Stimulated activated CD8-positive, alpha-beta memory T cell treated with anti-CD3 and anti-CD28 coated beads, Interleukin-2, amount 100 ng/mL, for 48 hours (primary cell): ENCODE results near the gene FGA.
"Not testable (repeated sequence)": the region's sequence is repeated elsewhere in the genome, so short reads cannot be mapped to it uniquely, and the experiment has no call there.

ENCODE experiments used
- DNase-seq, 2 donors: peaks; one replicate each; pipeline ENCODE4 v3.0.0-alpha.2; 2020; ENCODE audit warnings: low read depth in 2 of 2

The FGA gene

GRCh38 chr4:154606728-154607723 is 16.5 kb upstream of the FGA start:
- DNase-seq: no peak

GRCh38 chr4:154604696-154605200 is 14.2 kb upstream of the FGA start:
- DNase-seq: no peak

DNA sequence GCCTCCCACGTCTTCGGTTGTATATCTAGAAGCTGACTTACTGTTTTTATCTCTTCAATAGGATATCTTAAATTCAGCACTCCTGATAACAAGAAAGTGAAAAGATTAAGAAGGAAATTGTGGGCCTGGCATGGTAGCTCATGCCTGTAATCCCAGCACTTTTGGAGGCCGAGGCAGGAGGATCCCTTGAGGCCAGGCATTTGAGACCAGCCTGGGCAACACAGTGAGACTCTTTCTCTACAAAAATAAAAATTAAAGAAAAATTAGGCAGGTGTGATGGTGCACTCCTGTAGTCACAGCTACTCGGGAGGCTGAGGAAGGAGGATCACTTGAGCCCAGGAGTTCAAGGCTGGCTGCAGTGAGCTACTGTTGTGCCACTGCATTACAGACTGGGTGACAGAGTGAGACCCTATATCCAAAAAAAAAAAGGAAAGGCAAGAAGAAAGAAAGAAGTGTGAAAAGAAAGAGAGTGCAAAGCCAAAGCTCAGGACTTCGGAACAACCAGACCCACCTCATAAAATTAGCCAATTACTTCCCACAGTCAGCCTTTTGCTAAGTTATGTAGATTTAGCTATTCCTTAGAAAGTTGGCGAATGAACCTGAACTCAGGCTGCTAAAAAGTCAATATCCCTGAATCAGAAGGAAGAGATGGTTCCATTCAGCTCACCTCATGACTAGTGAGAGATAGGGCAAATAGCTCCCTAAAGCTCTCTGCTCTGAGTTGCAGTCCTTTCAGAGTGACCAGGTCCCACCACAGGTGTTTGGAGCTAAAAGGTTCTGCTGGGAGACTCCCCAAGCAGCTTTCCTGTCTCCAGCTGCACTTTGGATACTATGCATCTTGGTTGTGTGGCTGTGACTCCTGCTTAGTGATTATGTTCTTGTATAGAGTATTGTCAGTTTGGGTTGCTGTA is 12.7 kb upstream of the FGA start:
- DNase-seq: no peak

DNA sequence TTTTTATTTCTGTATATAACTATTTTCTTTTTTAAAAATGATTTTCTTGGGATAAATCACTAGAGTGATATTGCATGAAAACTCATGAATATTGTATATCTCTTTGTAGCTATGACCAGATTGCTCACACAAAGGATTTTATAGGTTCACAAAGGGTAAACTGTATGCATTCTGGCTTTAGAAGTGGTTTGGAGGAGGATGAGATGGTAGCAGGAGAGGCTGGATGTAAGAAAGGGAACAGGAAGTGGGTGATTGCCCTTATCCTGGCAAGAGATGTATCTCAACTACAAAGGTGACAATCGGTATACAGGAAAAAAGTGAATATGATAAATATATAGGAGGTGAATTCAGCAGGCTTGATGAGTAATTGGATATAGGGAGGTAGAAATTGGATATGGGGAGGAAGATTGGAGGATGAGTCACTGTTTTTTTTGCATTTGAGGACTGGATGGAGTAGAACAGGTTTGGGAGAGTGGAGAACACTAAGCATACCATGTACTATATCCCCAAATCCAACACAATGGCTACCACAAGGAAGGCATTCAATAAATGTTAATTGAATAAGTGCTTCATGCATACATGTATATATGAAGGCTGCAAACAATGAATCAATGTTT is 12.0 kb upstream of the FGA start:
- no peak for DNase-seq

DNA sequence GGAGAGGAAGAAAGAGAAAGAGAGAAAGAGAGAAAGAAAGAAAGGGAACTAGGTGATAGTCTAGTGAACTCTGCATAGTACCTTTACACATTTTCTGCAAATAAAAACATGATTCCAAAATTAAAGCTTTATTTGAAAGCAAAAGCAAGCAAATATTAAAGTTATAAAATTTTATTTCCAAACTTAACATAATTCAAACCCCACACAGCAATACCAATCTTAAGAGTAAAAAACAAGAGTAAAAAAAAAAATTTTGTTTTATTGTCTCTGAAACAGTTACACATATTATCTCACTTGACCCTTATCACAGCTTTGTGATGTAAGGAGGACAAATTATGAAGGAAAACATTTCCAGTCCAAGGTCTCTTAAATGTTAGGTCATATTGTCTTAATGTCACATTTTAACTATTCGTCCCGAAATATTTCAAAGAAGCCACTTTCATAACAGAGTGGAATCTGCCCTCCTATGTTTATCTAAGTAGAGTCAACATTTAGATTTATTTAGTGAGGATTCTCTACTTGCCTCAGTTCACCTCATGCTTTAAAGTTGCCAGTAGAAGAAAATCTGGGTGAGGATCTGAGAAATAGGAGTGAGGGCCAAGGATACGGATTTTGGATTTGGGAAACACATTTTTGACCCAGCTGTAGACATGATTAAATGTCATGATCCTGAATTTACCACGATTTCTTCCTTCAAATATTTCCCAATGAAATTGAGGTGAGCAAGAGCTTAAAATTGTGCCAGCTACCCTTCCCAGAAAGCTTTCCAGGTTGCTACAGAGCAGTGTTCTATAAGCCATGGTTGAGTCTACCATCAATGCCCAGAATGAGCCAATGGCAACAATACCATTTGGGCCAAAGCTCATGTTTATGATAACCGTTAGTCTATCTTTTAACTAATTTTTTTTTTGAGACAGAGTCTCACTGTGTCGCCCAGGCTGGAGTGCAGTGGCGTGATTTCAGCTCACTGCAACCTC is 7.5 kb upstream of the FGA start:
- DNase-seq: no peak

GRCh38 chr4:154597281-154597680 is 6.7 kb upstream of the FGA start:
- DNase-seq: not testable (repeated sequence)

- DNase-seq: no peak
Observed at GRCh38 chr4:154595807-154596206, 5.3 kb upstream of the FGA start.

- not testable (repeated sequence) for DNase-seq
Observed at GRCh38 chr4:154594343-154594742, 3.8 kb upstream of the FGA start.

DNA sequence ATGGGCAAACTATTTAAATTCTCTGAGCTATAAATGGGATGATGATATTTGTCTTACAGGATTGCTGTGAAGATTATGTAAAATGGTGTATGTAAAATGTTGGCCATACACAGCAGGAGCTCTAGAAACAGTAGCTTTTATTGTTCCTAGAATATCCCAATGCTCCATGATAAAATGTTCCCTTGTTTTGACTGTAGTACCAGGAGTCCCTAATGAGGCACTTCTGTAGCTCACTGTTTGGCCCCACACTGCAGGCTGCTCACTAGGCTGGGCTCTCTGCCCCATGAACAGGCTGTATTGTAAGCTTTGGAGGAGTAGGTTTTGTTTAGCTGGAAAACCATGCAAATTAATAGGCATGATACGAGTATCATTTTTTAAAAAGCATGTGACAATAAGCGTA is 3.3 kb upstream of the FGA start:
- no peak for DNase-seq

- DNase-seq: no peak
Observed at GRCh38 chr4:154591890-154592289, 1.3 kb upstream of the FGA start.

DNA sequence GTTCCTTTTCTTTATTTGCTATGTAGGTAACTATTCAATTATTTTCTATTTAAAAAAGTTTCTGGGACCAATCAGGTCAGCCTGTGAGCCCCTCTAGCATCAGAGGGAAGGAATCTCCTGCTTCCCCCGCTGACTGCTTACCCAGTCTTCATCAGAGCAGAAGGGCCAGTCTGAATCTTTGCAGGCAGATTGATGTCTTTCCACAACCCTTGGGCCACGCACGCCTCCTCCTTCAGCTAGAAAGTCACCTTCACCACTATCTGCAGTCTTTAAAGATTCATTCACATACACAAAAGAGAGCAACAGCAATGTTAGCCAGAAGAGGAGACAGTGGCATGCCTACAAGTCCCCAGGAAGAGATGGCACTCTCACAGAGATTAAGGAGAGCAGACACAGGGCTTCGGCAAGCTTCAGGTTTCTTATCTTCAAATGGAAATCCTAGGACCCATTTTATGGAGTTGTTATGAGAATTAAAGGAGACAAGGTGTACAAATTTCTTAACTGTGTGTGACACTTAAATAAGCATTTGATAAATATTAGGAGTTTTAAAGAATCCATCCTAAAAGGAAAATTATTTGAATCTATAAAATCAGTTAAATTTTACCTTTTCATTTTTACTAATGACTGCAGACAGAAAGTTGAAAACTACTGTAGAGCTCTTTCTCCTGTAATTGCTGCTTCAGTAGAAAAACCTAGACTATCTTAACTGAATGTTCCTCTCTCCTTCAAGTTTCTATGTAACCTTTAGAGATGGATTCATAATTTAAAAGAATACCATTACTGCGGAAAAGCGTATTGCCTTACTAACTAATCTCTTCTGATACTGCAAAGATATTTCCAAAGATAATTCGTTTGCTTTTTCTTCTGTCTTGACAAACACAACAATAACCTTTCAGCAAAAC is 995 bp downstream of the FGA start:
- no peak for DNase-seq

GRCh38 chr4:154588198-154588597 is 2.3 kb downstream of the FGA start:
- DNase-seq: no peak

DNA sequence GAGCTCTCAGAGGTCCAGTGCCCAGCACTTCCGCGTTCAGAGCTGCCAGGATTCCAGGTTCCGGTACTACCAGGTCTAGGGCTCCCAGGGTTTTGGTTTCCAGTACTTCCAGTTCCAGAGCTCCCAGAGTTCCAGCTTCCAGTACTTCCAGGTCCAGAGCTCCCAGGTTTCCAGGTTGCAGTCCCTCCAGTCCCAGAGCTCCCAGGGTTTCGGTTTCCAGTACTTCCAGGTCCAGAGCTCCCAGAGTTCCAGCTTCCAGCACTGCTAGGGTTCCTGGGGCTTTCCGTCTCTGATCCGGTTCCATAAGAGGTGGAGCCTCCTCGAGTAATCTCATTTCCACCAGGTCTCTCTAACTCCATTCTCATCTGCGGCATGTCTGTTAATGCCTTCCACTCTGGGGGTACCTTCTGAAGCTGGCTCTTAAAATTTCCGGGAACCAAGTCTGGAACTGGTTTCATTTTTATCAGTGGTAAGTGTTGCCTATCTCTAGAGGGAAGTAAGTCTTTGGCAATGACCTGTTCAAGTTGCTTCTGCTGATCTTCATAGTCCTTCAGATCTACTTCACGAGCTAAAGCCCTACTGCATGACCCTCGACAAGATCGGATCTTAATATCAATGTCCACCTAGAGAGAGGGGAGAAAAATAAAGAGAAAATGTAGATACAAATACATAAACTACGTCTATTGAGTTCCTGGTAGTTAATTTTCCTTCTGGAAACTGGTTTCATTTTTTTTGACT is 4.1 kb downstream of the FGA start:
- DNase-seq: no peak

GRCh38 chr4:154585369-154586018 is 5.0 kb downstream of the FGA start:
- no peak for DNase-seq

GRCh38 chr4:154584259-154584658 is 6.3 kb downstream of the FGA start:
- no peak for DNase-seq

DNA sequence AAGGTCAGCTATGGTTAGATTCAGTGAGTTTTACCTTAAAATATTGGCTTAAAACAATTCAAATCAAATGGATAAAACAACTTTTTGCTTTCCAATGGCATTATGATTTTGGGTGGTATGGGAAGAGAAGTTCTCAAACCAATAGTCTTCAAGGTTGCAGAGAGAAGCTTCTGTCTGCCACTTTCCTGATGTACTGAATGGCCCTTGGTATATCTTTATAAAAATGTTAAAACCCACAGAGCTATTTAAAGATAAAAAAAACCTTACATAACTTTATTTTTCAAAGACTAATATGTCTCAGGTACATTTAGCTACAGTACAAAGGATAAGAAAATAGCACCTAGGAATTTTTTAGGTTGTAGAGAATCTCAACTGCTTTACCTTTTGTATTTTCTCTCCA is 6.9 kb downstream of the FGA start:
- no peak for DNase-seq

GRCh38 chr4:154583230-154583629 is 7.3 kb downstream of the FGA start:
- DNase-seq: no peak

DNA sequence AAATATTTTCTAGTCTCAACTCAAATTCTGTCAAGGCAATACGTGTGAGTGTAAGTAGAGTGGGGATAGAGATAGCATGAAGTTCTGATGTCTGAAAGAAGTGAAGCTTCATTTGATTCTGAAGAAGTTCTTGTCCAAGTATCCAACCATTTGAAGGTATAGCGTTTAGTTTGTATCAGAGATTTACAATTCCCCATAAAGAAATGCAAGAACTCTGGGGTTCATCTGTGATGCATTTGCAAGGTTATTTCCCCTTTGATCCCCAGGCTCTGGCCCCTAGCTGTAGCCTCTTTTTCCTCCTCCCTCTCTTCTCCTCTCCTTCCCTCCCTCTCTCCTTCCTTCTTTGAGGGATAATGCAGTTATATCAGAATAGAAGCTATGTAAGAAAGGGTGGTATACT is 7.8 kb downstream of the FGA start:
- no peak for DNase-seq
